Right cardiac atrium (tissue), 5 donors: Measurements from ENCODE around the gene SNX3. TPM values are rescaled to one million over a fixed set of nuclear protein-coding genes. Genes with fewer than 3 reads are reported as not detected.
"Not testable (repeated sequence)": the region's sequence is repeated elsewhere in the genome, so short reads cannot be mapped to it uniquely, and the experiment has no call there.

Experiments used
- ATAC-seq, 2 donors: fragments of 200-7000 bp; cut with Tn5 transposase; one replicate each; pipeline versions ENCODE4 v1.8.0 to v1.9.1; 2020; ENCODE audit warnings: moderate library complexity in 2 of 2, mild to moderate bottlenecking in 1 of 2
- DNase-seq, 3 donors: peaks; one replicate each; pipeline ENCODE4 v3.0.0-alpha.2; 2020
- H3K27ac ChIP-seq: one replicate; pipeline ENCODE4 v1.5.1; 2013; ENCODE audit warnings: mild to moderate bottlenecking, low read length, control low read depth, moderate library complexity
- H3K27me3 ChIP-seq: one replicate; pipeline ENCODE4 v1.6.1; 2013; ENCODE audit not compliant: control insufficient read depth, insufficient read depth
- H3K4me1 ChIP-seq: one replicate; pipeline ENCODE4 v1.6.1; 2013; ENCODE audit warnings: low read length; ENCODE audit not compliant: control insufficient read depth, insufficient read depth
- H3K4me3 ChIP-seq: one replicate; pipeline ENCODE4 v1.5.1; 2013; ENCODE audit warnings: low read length, control low read depth
- H3K9me3 ChIP-seq: one replicate; pipeline ENCODE4 v1.6.1; 2013; ENCODE audit warnings: low read length; ENCODE audit not compliant: control insufficient read depth
- WGBS: extraction: QIAGEN DNeasy Blood & Tissue Kit; methylation state at CpG from one replicate; pipeline ENCODE4 v1.1.7; 2013; 5-methylcytosine and 5-hydroxymethylcytosine counted together
- intact Hi-C, 4 donors: fragments of 100-400 bp; cut with DNase I; formaldehyde crosslinking; loops; one replicate each; pipeline versions ENCODE4 v1.11.0 to v1.14.0; 2022 to 2023
- polyA plus RNA-seq: library from polyadenylated mRNA; stranded (reverse); fragments of 200-250 nt; gene quantifications from one replicate; pipeline ENCODE4 v1.2.3, GENCODE V29; 2013
- total RNA-seq, 4 donors: library from RNA; stranded (reverse); fragmentation: NEBNext Ultra II Directional; extraction: Animal tissue kit (Norgen Biotek cat#: 25700); gene quantifications; one replicate each; pipeline ENCODE4 v1.2.1, GENCODE V29; 2021
- donor health status: healthy with polysubstance abuse.
- donor health status: DM: no; HTN: yes; CAD: no.
- donor health status: DM: no; HTN: no; CAD: no.
- donor health status: DM: no; HTN: yes; CAD: no; lungs with severe emphysema.
- donor health status: DM: yes; HTN: yes; CAD: no.

Gene SNX3
- total and polyA plus RNA-seq, 5 donors = 203 to 354 (median 248) TPM

DNA sequence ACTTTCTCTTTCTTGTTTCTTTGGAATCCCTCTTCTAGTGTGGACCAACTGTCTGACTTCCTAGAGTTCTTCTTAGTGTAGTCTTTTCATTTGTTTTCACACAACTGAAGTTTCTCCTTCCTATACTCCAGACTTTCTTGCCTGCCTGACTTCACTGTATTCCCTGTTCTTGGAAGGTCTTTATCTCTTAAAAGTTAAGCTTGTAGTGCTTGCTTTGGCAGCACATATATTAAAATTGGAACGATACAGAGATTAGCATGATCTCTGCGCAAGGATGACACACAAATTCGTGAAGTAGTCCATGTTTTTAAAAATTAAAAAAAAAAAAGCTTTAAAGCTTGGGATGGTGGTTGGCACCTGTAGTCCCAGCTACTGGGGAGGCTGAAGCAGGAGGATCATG is 31.7 kb upstream of the SNX3 start:
- ATAC-seq, intact Hi-C loops, H3K4me3 ChIP-seq, H3K27me3 ChIP-seq, H3K4me1 ChIP-seq, DNase-seq, H3K27ac ChIP-seq, H3K9me3 ChIP-seq: not testable (repeated sequence)
- 57% methylated on average over 3 of the region's 3 CpGs for WGBS

DNA sequence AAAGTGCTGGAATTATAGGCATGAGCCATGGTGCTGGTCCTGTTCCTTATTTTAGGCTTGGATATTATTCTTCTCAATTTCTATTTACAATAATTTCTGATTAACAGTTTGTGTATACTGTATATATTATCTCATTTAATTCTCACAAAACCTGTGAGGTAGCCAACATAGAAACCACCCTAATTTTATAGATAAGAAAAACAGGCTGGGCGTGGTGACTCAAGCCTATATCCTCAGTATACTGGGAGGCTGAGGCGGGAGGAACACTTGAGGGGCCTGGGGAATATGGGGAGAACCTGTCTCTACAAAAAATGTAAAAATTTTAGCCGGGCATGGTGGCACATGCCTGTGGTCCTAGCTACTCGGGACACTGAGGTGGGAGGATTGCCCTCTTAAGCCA is 30.3 kb upstream of the SNX3 start:
- no peak overlapping the region for H3K27ac ChIP-seq
- no peak overlapping the region for H3K4me3 ChIP-seq
- 88% methylated on average over 4 of the region's 4 CpGs for WGBS
- no peaks in the 10 kb centered on the region for H3K4me1 ChIP-seq
- intact Hi-C loops = no loop called here
- no peak for ATAC-seq
- no peaks in the 10 kb centered on the region for H3K27me3 ChIP-seq
- no peaks in the 10 kb centered on the region for H3K9me3 ChIP-seq
- no peak for DNase-seq

DNA sequence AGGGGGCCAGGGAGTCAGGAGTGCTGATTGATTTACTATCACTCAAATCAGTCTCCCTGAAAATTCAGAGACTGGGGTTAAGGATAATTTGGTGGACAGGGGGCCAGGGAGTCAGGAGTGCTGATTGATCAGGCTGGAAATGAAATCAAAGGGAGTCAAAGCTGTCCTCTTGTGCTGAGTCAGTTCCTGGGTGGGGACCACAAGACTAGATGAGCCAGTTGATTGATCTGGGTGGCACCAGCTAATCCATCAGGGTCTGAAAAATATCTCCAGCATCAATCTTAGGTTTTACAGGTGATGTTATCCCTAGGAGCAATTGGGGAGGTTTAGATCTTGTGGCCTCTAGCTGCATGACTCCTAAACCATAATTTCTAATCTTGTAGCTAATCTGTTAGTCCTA is 27.9 kb upstream of the SNX3 start:
- no peaks in the 10 kb centered on the region for H3K27me3 ChIP-seq
- H3K9me3 ChIP-seq = no peaks in the 10 kb centered on the region
- no peaks in the 10 kb centered on the region for H3K4me1 ChIP-seq
- DNase-seq = no peak
- no peak overlapping the region for H3K4me3 ChIP-seq
- ATAC-seq = no peak
- H3K27ac ChIP-seq = no peak overlapping the region
- intact Hi-C loops = no loop called here

DNA sequence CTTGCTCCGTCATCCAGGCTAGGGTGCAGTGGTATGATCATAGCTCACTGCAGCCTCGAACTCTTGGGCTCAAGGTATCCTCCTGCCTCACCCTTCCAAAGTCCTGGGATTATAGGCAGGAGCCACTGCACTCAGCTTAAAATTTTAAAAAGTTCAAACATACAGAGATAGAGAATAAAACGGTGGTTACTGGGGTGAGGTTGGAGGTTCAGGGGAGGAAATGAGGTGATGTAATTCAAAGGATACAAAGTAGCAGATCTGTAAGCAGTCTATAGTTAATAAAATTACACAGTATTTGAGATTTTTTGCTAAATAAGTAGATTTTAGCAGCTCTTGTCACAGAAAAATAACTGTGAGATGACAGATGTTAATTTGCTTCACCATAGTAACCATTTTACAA is 26.5 kb upstream of the SNX3 start:
- ATAC-seq (no peak), DNase-seq (no peak)
- intact Hi-C loops = no loop called here
- Histone ChIP-seq H3K27me3 (no peaks in the 10 kb centered on the region), H3K9me3 (no peaks in the 10 kb centered on the region), H3K27ac (no peak overlapping the region), H3K4me1 (no peaks in the 10 kb centered on the region), H3K4me3 (no peak overlapping the region)
- 82% methylated on average over 3 of the region's 3 CpGs for WGBS

DNA sequence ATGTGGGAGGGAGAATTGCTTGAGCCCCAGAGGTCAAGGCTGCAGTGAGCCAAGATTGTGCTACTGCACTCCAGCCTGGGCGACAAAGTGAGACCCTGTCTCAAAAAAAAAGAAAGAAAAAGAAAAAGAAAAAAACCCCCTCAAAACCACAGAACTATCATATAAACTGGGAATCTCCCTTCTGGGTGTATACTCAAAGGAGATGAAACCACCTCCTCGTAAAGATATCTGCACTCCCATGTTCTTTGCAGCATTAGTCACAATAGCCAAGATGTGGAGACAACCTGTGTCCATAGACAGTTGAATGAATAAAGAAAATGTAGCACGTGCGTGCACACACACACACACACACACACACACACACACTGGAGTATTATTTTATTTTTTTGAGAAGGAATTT is 25.5 kb upstream of the SNX3 start:
- WGBS = 83% methylated on average over 4 of the region's 4 CpGs
- H3K27ac ChIP-seq = no peak overlapping the region
- H3K9me3 ChIP-seq = no peaks in the 10 kb centered on the region
- H3K4me1 ChIP-seq = no peaks in the 10 kb centered on the region
- DNase-seq (no peak), ATAC-seq (no peak)
- H3K4me3 ChIP-seq = no peak overlapping the region
- H3K27me3 ChIP-seq = no peaks in the 10 kb centered on the region
- intact Hi-C loops = no loop called here

DNA sequence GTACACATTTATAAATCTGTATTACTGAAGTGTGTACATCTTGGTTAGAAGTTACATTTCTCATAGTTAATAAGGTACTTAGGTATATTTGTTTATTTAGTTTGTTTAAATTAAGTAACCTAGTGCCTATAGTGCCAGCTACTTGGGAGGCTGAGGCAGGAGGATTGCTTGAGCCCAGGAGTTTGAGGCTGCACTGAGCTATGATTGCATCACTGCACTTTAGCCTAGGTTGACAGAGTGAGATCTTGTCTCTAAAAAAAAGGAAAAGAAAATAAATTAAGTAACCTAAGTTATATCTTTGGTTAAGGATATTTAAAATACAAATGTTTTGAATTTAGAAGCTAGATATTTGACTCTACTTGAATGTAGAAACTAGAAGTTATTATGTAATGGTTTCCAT is 24.5 kb upstream of the SNX3 start:
- no peaks in the 10 kb centered on the region for H3K9me3 ChIP-seq
- ATAC-seq (no peak), DNase-seq (no peak)
- H3K4me3 ChIP-seq = no peak overlapping the region
- H3K27me3 ChIP-seq = no peaks in the 10 kb centered on the region
- H3K27ac ChIP-seq = no peak overlapping the region
- intact Hi-C loops = no loop called here
- H3K4me1 ChIP-seq = no peaks in the 10 kb centered on the region

DNA sequence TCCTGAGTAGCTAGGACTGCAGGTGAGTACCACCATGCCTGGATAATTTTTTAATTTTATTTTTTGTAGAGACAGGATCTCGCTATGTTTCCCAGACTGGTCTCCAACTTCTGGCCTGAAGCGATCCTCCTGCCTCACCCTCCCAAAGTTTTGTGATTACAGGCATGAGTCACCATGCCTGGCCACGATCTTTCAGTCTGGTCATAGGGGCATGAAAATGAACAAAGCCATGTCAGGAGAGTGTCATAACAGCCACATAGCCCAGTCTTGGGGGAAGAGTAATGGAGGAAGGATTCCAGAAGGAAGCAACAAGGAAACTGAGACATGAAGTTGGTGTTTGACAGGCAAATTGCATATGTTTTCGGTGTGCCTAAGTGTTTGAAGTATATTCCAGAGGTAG is 17.0 kb upstream of the SNX3 start:
- no peaks in the 10 kb centered on the region for H3K27me3 ChIP-seq
- 77% methylated on average over 4 of the region's 4 CpGs for WGBS
- intact Hi-C loops = no loop called here
- H3K9me3 ChIP-seq = no peaks in the 10 kb centered on the region
- H3K4me3 ChIP-seq = no peak overlapping the region
- DNase-seq (no peak), ATAC-seq (no peak)
- no peaks in the 10 kb centered on the region for H3K4me1 ChIP-seq
- H3K27ac ChIP-seq = no peak overlapping the region

DNA sequence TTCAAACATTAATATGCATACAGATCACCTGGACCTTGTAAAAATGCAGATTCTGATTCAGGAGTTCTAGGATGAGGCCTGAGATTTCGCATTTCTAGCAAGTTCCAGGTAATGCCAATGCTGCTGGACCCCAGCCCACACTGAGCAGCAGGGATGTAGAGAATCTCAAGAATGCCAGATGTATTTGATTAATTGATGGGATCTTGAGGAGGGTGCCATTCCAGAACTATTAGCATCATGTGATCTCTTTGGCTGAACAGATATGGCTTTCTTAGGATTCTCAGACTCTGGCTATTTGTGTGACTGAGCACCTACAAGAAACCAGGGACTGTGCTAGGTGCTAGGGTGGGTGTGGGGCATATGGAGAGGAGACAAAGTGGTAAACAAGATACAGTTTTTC is 16.5 kb upstream of the SNX3 start:
- no peaks in the 10 kb centered on the region for H3K4me1 ChIP-seq
- intact Hi-C loops = no loop called here
- ATAC-seq (no peak), DNase-seq (no peak)
- H3K9me3 ChIP-seq = no peaks in the 10 kb centered on the region
- no peak overlapping the region for H3K27ac ChIP-seq
- no peak overlapping the region for H3K4me3 ChIP-seq
- H3K27me3 ChIP-seq = no peaks in the 10 kb centered on the region
- 92% methylated on average over 1 of the region's 1 CpG for WGBS

DNA sequence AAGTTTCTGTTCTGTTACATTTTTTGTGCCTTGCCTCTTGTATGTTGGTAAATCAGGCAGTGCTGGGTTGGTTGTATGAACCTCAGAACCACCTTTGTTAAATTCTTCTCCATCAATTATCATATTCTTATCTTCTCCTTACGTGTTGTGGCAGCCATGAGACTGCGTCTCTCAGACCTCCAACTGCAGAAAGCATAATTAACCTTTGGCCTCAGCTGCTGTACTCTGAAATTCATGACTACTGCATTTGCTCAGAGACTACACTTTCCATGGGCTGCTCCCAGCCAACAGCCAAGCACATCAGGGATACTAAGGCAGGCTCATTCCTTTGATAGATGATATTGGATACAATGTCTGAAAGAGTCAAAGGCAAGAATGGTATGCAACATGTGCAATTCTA is 15.1 kb upstream of the SNX3 start:
- Histone ChIP-seq H3K27me3 (no peaks in the 10 kb centered on the region), H3K9me3 (no peaks in the 10 kb centered on the region), H3K4me1 (no peaks in the 10 kb centered on the region), H3K27ac (no peak overlapping the region), H3K4me3 (no peak overlapping the region)
- no peak for DNase-seq
- 46% methylated on average over 2 of the region's 2 CpGs for WGBS
- ATAC-seq = no peak
- intact Hi-C loops = no loop called here

DNA sequence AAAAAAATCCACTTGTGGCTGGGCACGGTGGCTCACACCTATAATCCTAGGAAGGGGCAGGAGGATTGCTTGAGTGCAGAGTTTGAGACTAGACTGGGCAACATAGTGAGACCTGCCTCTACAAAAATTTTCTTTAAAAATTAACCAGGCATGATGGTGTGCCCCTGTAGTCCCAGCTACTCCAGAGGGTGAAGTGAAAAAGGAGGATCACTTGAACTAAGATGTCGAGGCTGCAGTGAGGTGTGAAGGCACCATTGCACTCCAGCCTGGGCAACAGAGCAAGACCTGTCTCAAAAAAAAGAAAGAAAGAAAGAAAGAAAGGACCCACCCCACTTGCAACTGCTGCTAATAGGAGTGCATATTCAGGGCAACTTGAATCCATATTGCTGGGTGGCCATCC is 13.7 kb upstream of the SNX3 start:
- no peak for ATAC-seq
- WGBS = 69% methylated on average over 2 of the region's 2 CpGs
- H3K4me1 ChIP-seq = no peaks in the 10 kb centered on the region

DNA sequence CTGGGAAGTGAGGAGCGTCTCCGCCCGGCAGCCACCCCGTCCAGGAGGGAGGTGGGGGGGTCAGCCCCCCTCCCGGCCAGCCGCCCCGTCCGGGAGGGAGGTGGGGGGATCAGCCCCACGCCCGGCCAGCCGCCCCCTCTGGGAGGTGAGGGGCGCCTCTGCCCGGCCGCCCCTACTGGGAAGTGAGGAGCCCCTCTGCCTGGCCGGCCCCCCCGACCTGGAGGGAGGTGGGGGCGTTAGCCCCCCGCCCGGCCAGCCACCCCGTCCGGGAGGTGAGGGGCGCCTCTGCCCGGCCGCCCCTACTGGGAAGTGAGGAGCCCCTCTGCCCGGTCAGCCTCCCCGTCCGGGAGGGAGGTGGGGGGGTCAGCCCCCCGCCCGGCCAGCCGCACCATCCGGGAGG is 9.1 kb upstream of the SNX3 start:
- H3K4me1 ChIP-seq, intact Hi-C loops, H3K9me3 ChIP-seq, DNase-seq, H3K27me3 ChIP-seq, ATAC-seq, H3K4me3 ChIP-seq, H3K27ac ChIP-seq: not testable (repeated sequence)
- WGBS = 97% methylated on average over 29 of the region's 31 CpGs

More for the DNA sequence above, 13.7 kb upstream of the SNX3 start:
- H3K27ac ChIP-seq = no peak overlapping the region
- intact Hi-C loops = no loop called here
- no peak overlapping the region for H3K4me3 ChIP-seq
- H3K27me3 ChIP-seq = no peaks in the 10 kb centered on the region
- no peaks in the 10 kb centered on the region for H3K9me3 ChIP-seq
- no peak for DNase-seq

DNA sequence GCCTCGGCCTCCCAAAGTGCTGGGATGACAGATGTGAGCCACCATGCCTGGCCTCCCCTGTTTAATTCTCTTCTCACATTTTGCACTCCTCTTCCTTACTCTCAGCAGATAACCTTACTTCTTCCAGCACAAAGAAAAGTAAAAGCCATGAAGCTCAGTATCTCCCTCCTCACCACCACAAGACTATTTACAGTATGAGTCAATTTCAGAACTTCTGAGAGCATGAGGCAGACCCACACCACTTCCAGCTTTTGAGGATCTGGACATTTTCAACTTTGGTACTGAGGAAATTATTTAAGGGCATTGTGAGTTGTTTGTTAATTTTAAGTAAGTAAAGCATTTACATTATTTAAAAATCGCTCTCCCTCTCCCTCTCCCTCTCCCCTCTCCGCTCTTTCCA is 8.0 kb upstream of the SNX3 start:
- Histone ChIP-seq H3K4me1 (no peaks in the 10 kb centered on the region), H3K27ac (no peak overlapping the region), H3K4me3 (no peak overlapping the region), H3K9me3 (no peaks in the 10 kb centered on the region), H3K27me3 (no peaks in the 10 kb centered on the region)
- DNase-seq = no peak
- intact Hi-C loops = no loop called here
- 85% methylated on average over 3 of the region's 3 CpGs for WGBS
- ATAC-seq = no peak
